HK-2 (cell line): ENCODE results near the gene PRKCQ.

Experiments
- DNase-seq: peaks from one replicate; pipeline ENCODE4 v3.0.0-alpha.2; 2018; ENCODE audit not compliant: unreplicated experiment

Gene PRKCQ

GRCh38 chr10:6567884-6568283 is 12.2 kb downstream of the PRKCQ start:
- DNase-seq = no peak

- DNase-seq = no peak
Observed at GRCh38 chr10:6567203-6567703, 12.8 kb downstream of the PRKCQ start.

- no peak for DNase-seq
Observed at GRCh38 chr10:6565588-6565987, 14.5 kb downstream of the PRKCQ start.

GRCh38 chr10:6564367-6564766 is 15.7 kb downstream of the PRKCQ start:
- no peak for DNase-seq

GRCh38 chr10:6563731-6564130 is 16.3 kb downstream of the PRKCQ start:
- no peak for DNase-seq

- no peak for DNase-seq
Observed at GRCh38 chr10:6563075-6563474, 17.0 kb downstream of the PRKCQ start.

GRCh38 chr10:6562221-6562620 is 17.9 kb downstream of the PRKCQ start:
- DNase-seq = no peak

GRCh38 chr10:6561552-6561951 is 18.5 kb downstream of the PRKCQ start:
- no peak for DNase-seq

- DNase-seq = no peak
Observed at GRCh38 chr10:6558759-6559461, 21.2 kb downstream of the PRKCQ start.

GRCh38 chr10:6558272-6558671 is 21.8 kb downstream of the PRKCQ start:
- no peak for DNase-seq

GRCh38 chr10:6553937-6554336 is 26.1 kb downstream of the PRKCQ start:
- no peak for DNase-seq

- DNase-seq = no peak
Observed at GRCh38 chr10:6543431-6544005, 36.6 kb downstream of the PRKCQ start.

- no peak for DNase-seq
Observed at GRCh38 chr10:6542999-6543430, 37.1 kb downstream of the PRKCQ start.

GRCh38 chr10:6539833-6540232 is 40.2 kb downstream of the PRKCQ start:
- no peak for DNase-seq

GRCh38 chr10:6537770-6538169 is 42.3 kb downstream of the PRKCQ start:
- no peak for DNase-seq

- no peak for DNase-seq
Observed at GRCh38 chr10:6536102-6536501, 44.0 kb downstream of the PRKCQ start.

GRCh38 chr10:6535156-6535764 is 44.8 kb downstream of the PRKCQ start:
- DNase-seq = no peak

- DNase-seq = no peak
Observed at GRCh38 chr10:6532321-6532720, 47.8 kb downstream of the PRKCQ start.

GRCh38 chr10:6530966-6531365 is 49.1 kb downstream of the PRKCQ start:
- DNase-seq = no peak

- no peak for DNase-seq
Observed at GRCh38 chr10:6530211-6530840, 49.8 kb downstream of the PRKCQ start.

GRCh38 chr10:6528198-6528950 is 51.7 kb downstream of the PRKCQ start:
- DNase-seq = no peak

GRCh38 chr10:6525599-6526165 is 54.4 kb downstream of the PRKCQ start:
- DNase-seq = no peak
